GOT3 (cell line): ENCODE results near the gene SGMS2.

ENCODE experiments used
- DNase-seq: peaks from one replicate; lab custom pipeline; 2025; ENCODE audit warnings: mixed read lengths; lab: John Stamatoyannopoulos, UW

SGMS2 gene

GRCh38 chr4:107824350-107825071 is at the start of gene SGMS2:
Gene SGMS2 (plus strand): TSS chr4:107824932. CDS start chr4:107895554, 70,622 bp downstream.
- peak; percentile 34 for DNase-seq

- DNase-seq, result no peak
Observed at GRCh38 chr4:107777890-107778289, 46.8 kb upstream of the SGMS2 start.

- DNase-seq, result no peak
Observed at GRCh38 chr4:107778784-107779530, 45.8 kb upstream of the SGMS2 start.

GRCh38 chr4:107780665-107781064 is 44.1 kb upstream of the SGMS2 start:
- no peak for DNase-seq

GRCh38 chr4:107791902-107792301 is 32.8 kb upstream of the SGMS2 start:
- DNase-seq, result no peak

GRCh38 chr4:107792711-107793110 is 32.0 kb upstream of the SGMS2 start:
- DNase-seq, result no peak

- DNase-seq, result no peak
Observed at GRCh38 chr4:107793996-107794395, 30.7 kb upstream of the SGMS2 start.

GRCh38 chr4:107799669-107800450 is 24.9 kb upstream of the SGMS2 start:
- DNase-seq, result no peak

- no peak for DNase-seq
Observed at GRCh38 chr4:107800706-107801105, 24.0 kb upstream of the SGMS2 start.

GRCh38 chr4:107801766-107802211 is 22.9 kb upstream of the SGMS2 start:
- DNase-seq, result no peak

- DNase-seq, result no peak
Observed at GRCh38 chr4:107804956-107805355, 19.8 kb upstream of the SGMS2 start.

GRCh38 chr4:107806196-107806595 is 18.5 kb upstream of the SGMS2 start:
- DNase-seq, result no peak

GRCh38 chr4:107808572-107808971 is 16.2 kb upstream of the SGMS2 start:
- no peak for DNase-seq

GRCh38 chr4:107809210-107809609 is 15.5 kb upstream of the SGMS2 start:
- no peak for DNase-seq

- no peak for DNase-seq
Observed at GRCh38 chr4:107814758-107815157, 10.0 kb upstream of the SGMS2 start.

GRCh38 chr4:107815158-107815557 is 9.6 kb upstream of the SGMS2 start:
- no peak for DNase-seq

- no peak for DNase-seq
Observed at GRCh38 chr4:107818301-107818910, 6.3 kb upstream of the SGMS2 start.

GRCh38 chr4:107823870-107824349 is 822 bp upstream of the SGMS2 start:
- no peak for DNase-seq

- no peak for DNase-seq
Observed at GRCh38 chr4:107825072-107825824, 516 bp downstream of the SGMS2 start.

GRCh38 chr4:107826421-107826980 is 1.8 kb downstream of the SGMS2 start:
- DNase-seq, result no peak
